ENCODE results near the gene PHYHD1. TPM values are rescaled to one million over a fixed set of nuclear protein-coding genes. Genes with fewer than 3 reads are reported as not detected.
A peak's percentile ranks its signal among the peaks of the same experiment; 100 is the strongest.

The PHYHD1 gene
- total RNA-seq, 4 donors from 2014 or later = 9.5 to 39.3 (median 30.3) TPM

GRCh38 chr9:128892221-128892921 lies 28.4 kb upstream of the PHYHD1 start:
- intact Hi-C loops (cut with DNase I; ENCODE audit: low total_unique reads) (no loop called here), in situ Hi-C loops (cut with MboI; ENCODE audit: low sequenced_read_pairs in 4 of 4) (no loop called here)
- H3K4me1 ChIP-seq = peaks cover 28 to 34% of the 10 kb centered on the region in 2 donors
- no peaks in the 10 kb centered on the region for H3K9me3 ChIP-seq
- peak; percentile 67 to 70 for ATAC-seq
- H3K27me3 ChIP-seq = no peaks in the 10 kb centered on the region
- peak in 1 of 2 donors; percentile 27 for TF ChIP-seq POLR2A (IDR thresholded peaks at IDR 0.05)
- TF ChIP-seq CTCF (IDR thresholded peaks at IDR 0.05 in 4 of 5, conservative IDR thresholded peaks at IDR 0.05 in 1 of 5) = no peak
- peak; percentile 57 to 77 for DNase-seq
- H3K36me3 ChIP-seq = peaks cover 0 to 36% of the 10 kb centered on the region in 2 donors
- peak overlapping the region in 3 of 4 donors; percentile 21 to 25 (median 25) for H3K4me3 ChIP-seq
- H3K27ac ChIP-seq = peak overlapping the region; percentile 73 to 84 (median 76)

DNA sequence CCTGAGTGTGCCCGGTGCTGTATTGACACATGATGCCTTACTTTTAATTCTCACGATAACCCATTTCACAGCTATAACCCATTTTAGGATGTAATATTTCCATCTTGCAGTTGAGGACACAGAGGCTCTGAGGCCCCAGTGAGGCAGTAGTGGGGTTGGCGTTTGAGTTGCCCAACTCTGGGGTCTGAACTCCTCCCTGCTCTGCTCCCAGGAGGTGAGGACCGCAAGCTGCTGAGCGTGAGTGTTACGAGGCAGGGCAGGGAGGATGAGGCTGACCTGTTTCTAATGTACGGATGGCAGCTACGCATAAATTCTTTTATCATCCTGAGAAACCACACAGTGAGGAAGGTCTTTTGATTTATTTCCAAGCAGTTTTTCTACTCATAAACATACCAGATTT lies 27.4 kb upstream of the PHYHD1 start:
- Histone ChIP-seq H3K27me3 (no peaks in the 10 kb centered on the region), H3K36me3 (peaks cover 0 to 37% of the 10 kb centered on the region in 2 donors), H3K4me3 (no peak overlapping the region), H3K9me3 (no peaks in the 10 kb centered on the region), H3K4me1 (peaks cover 22 to 29% of the 10 kb centered on the region in 2 donors), H3K27ac (peak overlapping the region; percentile 73 to 84 (median 76))
- TF ChIP-seq CTCF (IDR thresholded peaks at IDR 0.05 in 4 of 5, conservative IDR thresholded peaks at IDR 0.05 in 1 of 5) (no peak), POLR2A (IDR thresholded peaks at IDR 0.05) (no peak)
- ATAC-seq (no peak), DNase-seq (no peak)
- in situ Hi-C loops (cut with MboI; ENCODE audit: low sequenced_read_pairs in 4 of 4) (no loop called here), intact Hi-C loops (cut with DNase I; ENCODE audit: low total_unique reads) (no loop called here)

GRCh38 chr9:128894764-128895163 lies 26.0 kb upstream of the PHYHD1 start:
- Histone ChIP-seq H3K4me3 (no peak overlapping the region), H3K27me3 (no peaks in the 10 kb centered on the region), H3K27ac (no peak overlapping the region), H3K36me3 (peaks cover 0 to 35% of the 10 kb centered on the region in 2 donors), H3K4me1 (peaks cover 19 to 27% of the 10 kb centered on the region in 2 donors), H3K9me3 (no peaks in the 10 kb centered on the region)
- ATAC-seq (no peak), DNase-seq (no peak)
- TF ChIP-seq POLR2A (IDR thresholded peaks at IDR 0.05) = no peak
- TF ChIP-seq CTCF (IDR thresholded peaks at IDR 0.05 in 4 of 5, conservative IDR thresholded peaks at IDR 0.05 in 1 of 5) = no peak
- intact Hi-C loops (cut with DNase I; ENCODE audit: low total_unique reads) = no loop called here
- in situ Hi-C loops (cut with MboI; ENCODE audit: low sequenced_read_pairs in 4 of 4) = no loop called here

- TF ChIP-seq CTCF (IDR thresholded peaks at IDR 0.05 in 4 of 5, conservative IDR thresholded peaks at IDR 0.05 in 1 of 5) (no peak), POLR2A (IDR thresholded peaks at IDR 0.05) (no peak)
- H3K9me3 ChIP-seq = no peaks in the 10 kb centered on the region
- no peak for ATAC-seq
- H3K4me3 ChIP-seq = no peak overlapping the region
- H3K27me3 ChIP-seq = no peaks in the 10 kb centered on the region
- in situ Hi-C loops (cut with MboI; ENCODE audit: low sequenced_read_pairs in 4 of 4) (no loop called here), intact Hi-C loops (cut with DNase I; ENCODE audit: low total_unique reads) (no loop called here)
- peaks cover 19 to 23% of the 10 kb centered on the region in 2 donors for H3K4me1 ChIP-seq
- no peak overlapping the region for H3K27ac ChIP-seq
- no peak for DNase-seq
- H3K36me3 ChIP-seq = peaks cover 0 to 35% of the 10 kb centered on the region in 2 donors
Observed at GRCh38 chr9:128895556-128895955, 25.2 kb upstream of the PHYHD1 start.
